GM18498 (cell line): ENCODE measurements around the gene SLC25A48.
"Not testable (repeated sequence)": the region's sequence is repeated elsewhere in the genome, so short reads cannot be mapped to it uniquely, and the experiment has no call there.

Experiments used
- ATAC-seq: cut with Tn5 transposase; IDR thresholded peaks from one replicate; pipeline ENCODE4 v1.9.1; 2021; ENCODE audit warnings: mild to moderate bottlenecking, moderate library complexity; ENCODE audit not compliant: unreplicated experiment

The SLC25A48 gene

GRCh38 chr5:135857630-135858311 lies 23.3 kb downstream of the SLC25A48 start:
- ATAC-seq = no peak

GRCh38 chr5:135859186-135859585 lies 24.7 kb downstream of the SLC25A48 start:
- ATAC-seq = not testable (repeated sequence)

DNA sequence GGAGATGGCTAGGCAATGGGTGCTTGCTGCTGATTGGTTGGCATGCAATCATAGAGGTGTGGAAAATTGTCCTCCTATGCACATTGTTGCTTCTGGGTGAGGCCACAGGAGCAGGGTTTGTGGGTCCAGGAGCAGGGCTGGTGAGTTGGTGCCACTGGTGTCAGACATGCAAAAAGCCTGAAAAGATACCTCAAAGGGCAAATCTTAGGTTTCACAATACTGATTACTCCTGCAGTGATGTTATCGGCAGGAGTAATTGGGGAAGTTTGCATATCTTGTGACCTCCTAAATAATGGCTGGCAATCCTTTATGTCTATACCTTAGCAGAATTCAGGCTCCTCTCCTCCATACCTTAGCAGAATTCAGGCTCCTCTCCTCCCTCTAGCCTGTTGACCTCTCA lies 25.2 kb downstream of the SLC25A48 start:
- ATAC-seq = no peak

GRCh38 chr5:135861641-135862040 lies 27.2 kb downstream of the SLC25A48 start:
- no peak for ATAC-seq

DNA sequence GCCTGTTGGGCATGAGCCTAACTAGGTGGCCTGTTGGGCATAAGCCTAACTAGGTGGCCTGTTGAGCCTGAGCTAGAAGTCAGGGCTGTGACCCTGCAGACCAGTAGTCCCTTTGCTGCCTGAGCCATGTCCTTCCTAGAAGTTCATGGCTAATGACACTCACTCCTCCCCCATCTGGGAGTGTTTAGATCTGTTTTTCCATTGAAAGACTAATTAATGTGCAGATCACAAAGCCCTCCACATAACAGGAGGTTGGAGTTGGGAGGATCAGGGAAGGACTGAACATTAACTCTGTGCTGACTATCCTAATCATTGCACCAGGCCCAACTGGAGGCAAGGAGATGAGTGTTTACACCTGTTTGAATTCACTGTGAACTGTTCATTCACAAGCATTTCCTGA lies 27.6 kb downstream of the SLC25A48 start:
- no peak for ATAC-seq

- ATAC-seq = no peak
Measured at GRCh38 chr5:135862744-135863143, 28.3 kb downstream of the SLC25A48 start.

DNA sequence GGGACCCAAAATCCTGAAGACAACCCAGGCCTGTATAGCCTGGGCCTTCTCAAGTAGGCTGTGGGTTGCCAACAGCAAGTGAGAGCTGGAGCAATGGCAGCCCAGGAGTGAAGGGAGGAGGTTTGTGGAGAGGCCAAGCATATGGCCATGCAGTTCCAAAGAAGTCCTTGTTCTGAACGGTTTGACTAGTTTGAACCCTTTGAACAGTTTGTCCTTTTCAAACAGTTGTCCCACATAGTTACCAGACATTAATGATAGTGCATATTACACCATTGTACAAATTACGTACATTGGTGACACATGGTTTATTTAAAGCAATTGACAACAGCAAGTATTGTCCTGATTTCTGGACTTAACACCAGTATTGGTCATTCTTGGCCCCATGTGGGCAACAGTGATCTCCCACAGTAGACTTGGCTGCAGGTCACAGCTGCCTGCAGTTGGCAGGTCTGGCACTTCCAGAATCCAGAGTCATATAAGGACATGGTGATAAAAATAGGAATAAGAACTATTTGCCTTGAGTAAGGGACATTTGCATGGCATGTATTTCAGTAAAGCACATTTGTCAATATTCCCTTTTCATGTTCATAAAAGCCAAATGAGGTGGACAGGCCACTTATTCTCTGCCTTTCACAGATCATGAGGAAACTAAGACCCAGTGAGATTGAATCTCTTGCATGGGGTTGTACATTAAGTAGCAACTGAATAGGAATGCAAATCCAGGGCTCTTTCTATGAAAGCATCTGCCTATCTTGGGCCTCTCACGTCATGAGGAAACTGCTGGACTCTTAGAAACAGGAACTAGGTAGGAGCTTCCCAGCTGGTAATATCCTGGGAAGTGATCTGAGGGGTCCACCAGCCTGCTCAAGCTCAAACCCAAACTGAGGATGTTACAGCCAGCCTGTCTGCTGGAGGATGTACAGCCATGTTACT lies 30.3 kb downstream of the SLC25A48 start:
- no peak for ATAC-seq

- no peak for ATAC-seq
Measured at GRCh38 chr5:135866016-135866415, 31.6 kb downstream of the SLC25A48 start.

DNA sequence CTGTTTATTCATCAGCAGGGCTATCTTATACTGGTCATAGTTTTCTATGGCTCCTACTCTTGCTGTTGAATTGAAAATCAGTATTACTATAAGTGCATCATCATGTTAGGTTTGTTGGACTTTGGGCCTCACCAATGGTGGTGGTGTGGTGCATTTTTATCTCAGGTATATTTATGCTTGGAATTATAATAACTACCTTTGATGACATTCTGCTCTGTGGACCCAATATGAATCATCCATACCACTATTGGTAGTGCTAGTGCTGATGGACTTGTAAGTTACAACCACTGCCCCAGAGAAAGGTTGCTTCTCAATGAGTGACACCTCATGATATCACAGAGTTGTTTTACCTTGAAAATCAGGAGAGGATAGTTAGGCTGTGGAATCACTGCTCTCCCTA lies 33.1 kb downstream of the SLC25A48 start:
- no peak for ATAC-seq

DNA sequence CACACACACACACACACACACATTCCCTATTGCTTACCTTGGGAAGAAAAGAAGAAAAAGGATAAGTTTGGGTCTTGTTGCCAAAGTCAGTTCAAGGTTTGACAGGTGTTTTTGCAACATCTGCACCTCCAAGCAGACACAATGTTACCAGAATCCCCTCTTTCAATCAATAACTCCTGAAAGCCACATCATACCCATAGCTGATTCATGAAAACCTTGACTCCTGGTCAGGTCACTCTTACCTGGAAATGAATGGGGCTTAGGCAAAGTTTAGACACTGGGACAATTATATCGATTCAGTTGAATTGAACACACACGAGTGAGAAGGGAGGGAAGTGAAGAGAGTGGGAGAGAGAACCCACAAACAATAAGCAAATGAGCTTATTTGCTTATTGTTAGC lies 34.2 kb downstream of the SLC25A48 start:
- no peak for ATAC-seq

DNA sequence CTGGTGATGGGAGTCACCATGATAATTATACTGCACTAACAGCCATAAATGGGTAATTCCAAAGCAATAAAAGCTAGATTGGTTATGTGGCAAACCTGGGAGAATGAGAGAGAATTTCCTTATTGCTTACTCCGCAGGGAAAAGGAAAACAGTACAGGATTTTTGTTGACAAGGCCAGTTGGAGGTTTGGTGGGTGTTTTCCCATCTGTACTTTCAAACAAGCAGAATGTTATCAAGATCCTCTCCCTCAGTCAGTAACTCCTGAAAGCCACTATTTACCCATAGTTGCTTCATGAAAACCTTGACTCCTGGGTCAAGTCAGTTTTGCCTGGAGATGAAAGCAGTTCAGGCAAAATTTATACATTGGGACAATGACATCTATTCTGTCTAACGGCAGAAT lies 34.8 kb downstream of the SLC25A48 start:
- ATAC-seq = no peak

DNA sequence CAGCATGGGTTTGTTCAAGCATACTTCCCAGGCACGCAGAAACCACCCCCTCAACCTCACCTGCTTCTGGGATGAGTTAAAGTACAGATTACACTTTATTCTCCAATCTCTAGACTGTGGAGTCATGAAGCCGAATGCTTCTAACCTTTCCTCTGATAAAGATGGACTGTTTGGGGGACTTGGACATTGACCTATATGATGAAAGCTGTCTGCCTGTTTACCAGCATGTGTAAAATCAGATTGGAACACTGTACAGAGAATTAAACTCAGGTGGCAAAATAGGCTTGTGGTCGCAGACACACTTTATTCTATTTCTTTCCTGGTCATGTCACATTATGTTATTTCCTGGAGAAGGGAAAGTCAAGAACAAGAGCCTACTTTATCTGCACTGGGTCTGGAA lies 35.5 kb downstream of the SLC25A48 start:
- no peak for ATAC-seq

DNA sequence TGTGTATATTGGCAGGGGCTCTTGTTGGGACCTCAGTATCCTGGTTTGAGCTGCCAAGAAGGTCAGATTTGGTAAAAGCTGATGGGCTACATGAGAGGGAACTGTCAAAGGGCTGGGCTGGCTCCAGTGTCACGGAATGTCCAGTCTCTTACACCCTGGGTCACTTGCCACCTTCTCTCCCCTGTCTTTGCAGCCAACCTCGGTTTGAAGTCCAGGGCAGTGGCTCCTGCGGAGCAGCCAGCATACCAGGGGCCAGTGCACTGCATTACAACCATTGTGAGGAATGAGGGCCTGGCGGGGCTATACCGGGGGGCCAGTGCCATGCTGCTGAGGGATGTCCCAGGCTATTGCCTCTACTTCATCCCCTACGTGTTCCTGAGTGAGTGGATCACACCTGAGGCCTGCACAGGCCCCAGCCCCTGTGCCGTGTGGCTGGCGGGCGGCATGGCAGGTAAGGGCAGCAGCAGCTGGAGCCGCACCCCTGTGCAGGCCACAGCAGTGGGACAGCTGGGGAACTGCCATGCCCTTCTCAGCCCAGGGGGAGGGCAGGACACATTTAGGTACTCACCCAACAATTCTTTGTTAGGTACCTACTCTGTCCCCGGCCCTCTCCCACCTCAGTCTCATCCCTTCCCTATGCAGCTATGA lies 36.9 kb downstream of the SLC25A48 start:
- ATAC-seq = no peak

- ATAC-seq = no peak
Measured at GRCh38 chr5:135873831-135874230, 39.4 kb downstream of the SLC25A48 start.

DNA sequence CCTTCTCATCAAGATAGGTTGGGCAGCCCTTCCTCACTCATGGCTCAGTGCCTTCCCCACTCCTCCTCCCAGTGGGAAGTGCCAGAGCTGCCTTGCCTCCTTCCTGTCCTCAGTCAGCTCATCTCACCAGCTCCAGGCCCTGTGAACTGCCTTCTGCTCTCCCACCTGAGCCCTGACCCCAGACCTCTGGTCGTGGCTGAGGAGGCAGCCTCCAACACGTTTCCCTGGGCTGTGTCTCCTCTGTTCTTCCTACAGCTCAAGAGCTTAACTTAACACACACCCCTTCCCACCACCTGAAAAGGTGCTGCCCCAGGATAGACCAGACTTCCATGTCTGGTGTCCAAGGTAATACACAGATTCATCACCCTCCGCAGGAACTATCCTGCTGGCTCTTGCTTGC lies 40.0 kb downstream of the SLC25A48 start:
- ATAC-seq = no peak

DNA sequence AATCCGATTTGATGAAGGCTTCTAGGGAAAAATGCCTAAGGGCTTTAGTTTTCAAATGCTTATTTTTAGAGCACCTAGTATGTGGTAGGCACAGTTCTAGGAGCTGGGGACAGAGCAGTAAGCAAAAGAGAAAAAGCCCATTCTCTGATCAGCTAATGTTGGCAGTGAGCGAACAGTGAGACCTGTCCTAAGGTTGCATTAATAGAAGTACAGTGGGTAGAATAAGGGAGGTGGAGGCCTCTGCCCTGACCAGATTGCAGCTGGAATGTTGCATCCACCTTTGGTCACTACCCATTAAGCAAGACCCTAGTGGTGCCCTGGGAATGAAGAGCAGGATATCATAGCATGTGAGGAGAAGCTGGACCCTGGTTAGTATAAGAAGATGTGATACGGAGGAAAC lies 41.1 kb downstream of the SLC25A48 start:
- ATAC-seq = no peak

DNA sequence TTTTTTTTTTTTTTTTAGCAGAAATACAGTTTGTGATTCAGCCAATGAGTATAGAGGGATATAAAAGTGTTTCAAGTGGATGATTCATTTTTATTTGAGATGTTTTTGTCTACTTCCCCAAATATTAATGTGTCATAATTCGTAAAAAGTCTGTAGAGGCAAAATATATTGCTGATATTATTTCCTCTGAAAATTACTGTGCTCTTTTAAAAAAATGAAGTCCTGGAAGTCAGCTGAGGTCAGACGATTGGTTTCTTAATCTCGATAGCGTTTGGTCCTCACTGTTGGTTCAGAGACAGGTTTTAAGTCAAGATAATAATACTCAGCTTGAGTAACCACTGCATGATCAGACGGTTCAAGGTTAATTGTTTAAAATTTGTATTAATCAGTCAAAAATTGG lies 41.7 kb downstream of the SLC25A48 start:
- no peak for ATAC-seq

DNA sequence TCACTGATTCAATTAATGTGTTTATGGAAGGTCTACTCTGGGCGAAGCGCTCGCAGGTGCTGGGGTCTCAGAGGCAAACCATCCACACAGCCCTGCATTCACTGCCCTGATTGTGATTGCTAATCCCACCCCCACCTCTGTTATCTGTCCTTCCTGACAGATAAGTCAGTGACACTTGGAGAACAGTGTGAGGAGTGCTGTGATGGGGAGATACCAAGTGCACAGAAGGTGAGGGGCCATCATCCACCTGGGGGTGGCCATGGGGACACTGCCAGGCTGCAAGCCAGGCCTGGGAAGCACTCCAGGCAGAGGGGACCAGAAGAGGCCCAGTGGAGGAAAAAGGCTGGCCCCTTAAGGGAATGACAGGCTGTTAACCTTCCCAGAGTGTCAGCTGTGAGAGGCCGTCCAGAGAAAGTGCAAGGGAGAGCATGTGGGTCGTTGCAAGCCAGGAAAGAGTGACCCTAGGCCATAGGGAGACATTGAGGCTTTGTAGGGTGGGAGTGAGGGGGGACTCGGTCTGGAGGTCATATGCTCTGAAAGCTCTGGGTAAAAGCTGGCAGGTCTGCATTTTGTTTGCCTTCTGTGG lies 43.2 kb downstream of the SLC25A48 start:
- no peak for ATAC-seq

DNA sequence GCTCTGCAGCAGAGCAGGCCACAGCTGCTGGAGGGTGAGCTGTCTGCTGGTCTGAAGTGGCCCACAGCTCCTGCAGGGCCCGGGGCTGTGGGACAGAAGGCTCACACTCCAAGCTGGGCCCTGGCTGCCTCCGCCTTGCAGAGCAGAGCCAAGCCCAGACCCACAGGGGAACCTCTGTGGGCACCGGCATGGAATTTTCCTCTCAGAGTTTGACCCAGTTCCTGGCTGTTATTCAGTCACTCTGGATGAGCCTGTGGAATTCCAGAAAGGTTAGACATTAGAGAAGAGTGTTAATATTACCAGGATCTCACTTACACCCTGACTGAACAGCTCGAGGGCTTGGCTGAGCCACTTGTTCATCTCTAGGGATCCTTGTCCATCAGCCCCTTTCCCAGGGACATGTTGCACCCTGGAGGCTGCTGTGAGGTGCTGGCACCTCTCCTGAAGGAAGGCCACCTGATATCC lies 43.7 kb downstream of the SLC25A48 start:
- ATAC-seq = no peak

GRCh38 chr5:135879591-135879990 lies 45.1 kb downstream of the SLC25A48 start:
- ATAC-seq = no peak

DNA sequence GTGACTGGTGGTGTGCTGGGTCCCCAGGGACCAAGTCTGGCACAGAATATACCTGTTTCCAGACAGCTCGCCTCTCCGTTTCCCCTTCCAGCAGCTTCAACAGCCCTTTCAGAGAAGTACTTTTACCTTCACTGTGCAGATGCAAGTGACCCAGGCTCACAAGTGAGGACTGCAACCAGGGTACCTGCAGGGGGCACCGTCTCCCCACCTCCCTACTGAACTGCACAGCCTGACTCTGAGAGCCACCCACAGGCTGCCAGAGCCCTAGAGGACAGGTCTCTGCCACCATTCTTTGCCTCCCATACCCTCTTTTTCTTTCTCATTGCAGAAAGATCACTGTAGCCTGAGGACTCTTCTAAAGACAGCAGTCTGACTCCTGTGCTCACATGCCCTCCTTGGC lies 45.8 kb downstream of the SLC25A48 start:
- peak; percentile 61 for ATAC-seq
